Liver (tissue), 9 donors: ENCODE data around the gene PIGA. TPM values are rescaled to one million over a fixed set of nuclear protein-coding genes. Genes with fewer than 3 reads are reported as not detected.
"Not testable (repeated sequence)": the region's sequence is repeated elsewhere in the genome, so short reads cannot be mapped to it uniquely, and the experiment has no call there.

Source experiments
- DNase-seq: peaks from one replicate; pipeline ENCODE4 v3.0.0-alpha.2; 2017; ENCODE audit warnings: low spot score
- H3K27ac ChIP-seq, 2 donors: one replicate each; pipeline ENCODE4 v1.7.0; 2013; ENCODE audit warnings: inconsistent platforms in 2 of 2, low read length in 2 of 2, control low read depth in 1 of 2, low read depth in 1 of 2, mild to moderate bottlenecking in 1 of 2
- H3K27me3 ChIP-seq, 4 donors: one replicate each; pipeline versions ENCODE4 v1.6.1 to v1.7.0; 2013; ENCODE audit warnings: low read length in 3 of 4, inconsistent platforms in 1 of 4, mild to moderate bottlenecking in 1 of 4, moderate library complexity in 1 of 4; ENCODE audit not compliant: control insufficient read depth in 4 of 4, insufficient read depth in 4 of 4
- H3K36me3 ChIP-seq, 4 donors: one replicate each; pipeline versions ENCODE4 v1.6.1 to v1.7.0; 2013; ENCODE audit warnings: low read length in 3 of 4, mild to moderate bottlenecking in 3 of 4, low read depth in 1 of 4, moderate library complexity in 1 of 4; ENCODE audit not compliant: control insufficient read depth in 4 of 4, insufficient read depth in 3 of 4
- H3K4me1 ChIP-seq, 4 donors: one replicate each; pipeline versions ENCODE4 v1.6.1 to v1.7.0; 2013; ENCODE audit warnings: low read length in 3 of 4, mild to moderate bottlenecking in 3 of 4, moderate library complexity in 1 of 4; ENCODE audit not compliant: control insufficient read depth in 4 of 4, insufficient read depth in 4 of 4
- H3K4me3 ChIP-seq, 3 donors: one replicate each; pipeline versions ENCODE4 v1.6.1 to v1.7.0; 2013; ENCODE audit warnings: low read length in 3 of 3, control low read depth in 1 of 3, low read depth in 1 of 3, mild to moderate bottlenecking in 1 of 3
- H3K9ac ChIP-seq, 2 donors: one replicate each; pipeline ENCODE4 v1.7.0; 2013; ENCODE audit warnings: low read length in 2 of 2, mild to moderate bottlenecking in 2 of 2, moderate library complexity in 2 of 2, control low read depth in 1 of 2, low read depth in 1 of 2
- H3K9me3 ChIP-seq, 4 donors: one replicate each; pipeline versions ENCODE4 v1.6.1 to v1.7.0; 2013; ENCODE audit warnings: low read length in 3 of 4; ENCODE audit not compliant: control insufficient read depth in 4 of 4
- EGR1 ChIP-seq, 2 donors: IDR thresholded peaks; 2 replicates each; pipeline ENCODE4 v1.6.1; 2016 to 2018; ENCODE audit warnings: antibody characterized with exemption in 2 of 2, low read depth in 2 of 2
- GABPA ChIP-seq, 2 donors: IDR thresholded peaks in 1 of 2; conservative IDR thresholded peaks in 1 of 2; 2 replicates each; pipeline ENCODE4 v1.6.1; 2016; ENCODE audit warnings: antibody characterized with exemption in 2 of 2, mild to moderate bottlenecking in 1 of 2, moderate library complexity in 1 of 2
- HNF4A ChIP-seq, 2 donors: conservative IDR thresholded peaks; 2 replicates each; pipeline ENCODE4 v1.6.1; 2016; ENCODE audit warnings: antibody characterized with exemption in 2 of 2, mild to moderate bottlenecking in 2 of 2
- HNF4G ChIP-seq: IDR thresholded peaks from 2 replicates; pipeline ENCODE4 v1.6.1; 2016; ENCODE audit warnings: antibody characterized with exemption
- MAX ChIP-seq: IDR thresholded peaks from 2 replicates; pipeline ENCODE4 v1.6.1; 2016; ENCODE audit warnings: antibody characterized with exemption
- NR2F2 ChIP-seq: IDR thresholded peaks from 2 replicates; pipeline ENCODE4 v1.6.1; 2016; ENCODE audit warnings: antibody characterized with exemption
- REST ChIP-seq: IDR thresholded peaks from 2 replicates; pipeline ENCODE4 v1.6.1; 2016; ENCODE audit warnings: antibody characterized with exemption, mild to moderate bottlenecking
- SP1 ChIP-seq: IDR thresholded peaks from 2 replicates; pipeline ENCODE4 v1.6.1; 2018; ENCODE audit warnings: antibody characterized with exemption, mild to moderate bottlenecking
- TAF1 ChIP-seq: conservative IDR thresholded peaks from 2 replicates; pipeline ENCODE4 v1.6.1; 2016; ENCODE audit warnings: antibody characterized with exemption, mild to moderate bottlenecking
- WGBS: extraction: QIAGEN DNeasy Blood & Tissue Kit; methylation state at CpG from one replicate; pipeline ENCODE4 v1.1.7; 2013; 5-methylcytosine and 5-hydroxymethylcytosine counted together
- polyA plus RNA-seq, 2 donors: library from polyadenylated mRNA; stranded (reverse) in 1 of 2; unstranded in 1 of 2; fragments of 200-250 nt in 1 of 2; fragments of >200 nt in 1 of 2; fragmentation: Nextera tagmentation in 1 of 2; extraction: Ambion mirVana in 1 of 2; gene quantifications; one replicate each; pipeline versions ENCODE4 v1.2.1 to v1.2.3, GENCODE V29; 2013 to 2015
- total RNA-seq, 2 donors: library from RNA; depleted of rRNA; stranded (reverse); fragments of >200 nt; gene quantifications; one replicate each; pipeline ENCODE4 v1.2.3, GENCODE V29; 2014
- donor health status: healthy.
- donor health status: healthy.
- donor health status: healthy.
- donor health status: healthy.
- donor health status: healthy.

The PIGA gene
- total and polyA plus RNA-seq, 4 donors = 3.0 to 8.7 (median 5.6) TPM

GRCh38 chrX:15311119-15311518 is 24.2 kb downstream of the PIGA start (continued):
- TF ChIP-seq REST (no peak), EGR1 (IDR thresholded peaks at IDR 0.05; ENCODE audit: low read depth in 2 of 2) (no peak), GABPA (IDR thresholded peaks at IDR 0.05 in 1 of 2, conservative IDR thresholded peaks at IDR 0.05 in 1 of 2) (no peak), TAF1 (no peak), HNF4A (conservative IDR thresholded peaks at IDR 0.05) (no peak), HNF4G (no peak), NR2F2 (no peak)

- Histone ChIP-seq H3K27ac (peak overlapping the region in 1 of 2 donors; percentile 20), H3K4me3 (no peak overlapping the region), H3K27me3 (peaks cover 0 to 2% (median 0%) of the 10 kb centered on the region in 4 donors), H3K36me3 (no peaks in the 10 kb centered on the region), H3K9me3 (no peaks in the 10 kb centered on the region), H3K9ac (no peak overlapping the region), H3K4me1 (no peaks in the 10 kb centered on the region)
- TF ChIP-seq SP1 (peak; percentile 4), MAX (no peak)
- no peak for DNase-seq
- WGBS = 7% methylated on average over 3 of the region's 3 CpGs
Measured at GRCh38 chrX:15310117-15310516, 25.2 kb downstream of the PIGA start.

GRCh38 chrX:15305899-15306298 is 29.4 kb downstream of the PIGA start:
- H3K4me3 ChIP-seq, H3K4me1 ChIP-seq, H3K9ac ChIP-seq, H3K36me3 ChIP-seq, DNase-seq, H3K27me3 ChIP-seq, H3K9me3 ChIP-seq, H3K27ac ChIP-seq: not testable (repeated sequence)
- WGBS = 66% methylated on average over 3 of the region's 3 CpGs

GRCh38 chrX:15301924-15302323 is 33.4 kb downstream of the PIGA start:
- Histone ChIP-seq H3K4me1 (peaks cover 2 to 21% (median 15%) of the 10 kb centered on the region in 4 donors), H3K27me3 (peaks cover 0 to 5% (median 0%) of the 10 kb centered on the region in 4 donors), H3K27ac (peak overlapping the region; percentile 18 to 43), H3K9me3 (no peaks in the 10 kb centered on the region), H3K9ac (no peak overlapping the region), H3K36me3 (no peaks in the 10 kb centered on the region), H3K4me3 (no peak overlapping the region)
- TF ChIP-seq NR2F2 (no peak), MAX (peak; percentile 12)
- WGBS = 45% methylated on average over 4 of the region's 4 CpGs
- no peak for DNase-seq
